ENCODE data around the gene MTIF3. TPM values are rescaled to one million over a fixed set of nuclear protein-coding genes. Genes with fewer than 3 reads are reported as not detected.
A peak's percentile ranks its signal among the peaks of the same experiment; 100 is the strongest.

The MTIF3 gene
- polyA plus RNA-seq (2014; cell fraction: cytosol; rRNA removed), result 31.1 and 33.2 TPM in 2 replicates
- polyA plus RNA-seq (2014; cell fraction: nucleus; rRNA removed), result 22.9 and 34.3 TPM in 2 replicates

- DNase-seq (ENCODE audit: low spot score), result peak; percentile 96
These were observed at the start of gene MTIF3 for GRCh38 chr13:27449936-27450828. MTIF3 (minus strand) TSS chr13:27450564; CDS start chr13:27440448, 10,116 bp downstream.

- DNase-seq (ENCODE audit: low spot score), result no peak
These were observed 47.3 kb upstream of the MTIF3 start for GRCh38 chr13:27497563-27498230.

GRCh38 chr13:27496536-27497273 lies 46.3 kb upstream of the MTIF3 start:
- no peak for DNase-seq (ENCODE audit: low spot score)

- DNase-seq (ENCODE audit: low spot score), result no peak
These were observed 45.6 kb upstream of the MTIF3 start for GRCh38 chr13:27496006-27496405.

- no peak for DNase-seq (ENCODE audit: low spot score)
These were observed 45.2 kb upstream of the MTIF3 start for GRCh38 chr13:27495551-27495950.

GRCh38 chr13:27493981-27494380 lies 43.6 kb upstream of the MTIF3 start:
- no peak for DNase-seq (ENCODE audit: low spot score)

- no peak for DNase-seq (ENCODE audit: low spot score)
These were observed 39.1 kb upstream of the MTIF3 start for GRCh38 chr13:27489456-27489855.

GRCh38 chr13:27487776-27488175 lies 37.4 kb upstream of the MTIF3 start:
- no peak for DNase-seq (ENCODE audit: low spot score)

GRCh38 chr13:27483421-27483820 lies 33.1 kb upstream of the MTIF3 start:
- DNase-seq (ENCODE audit: low spot score), result no peak

GRCh38 chr13:27482983-27483382 lies 32.6 kb upstream of the MTIF3 start:
- DNase-seq (ENCODE audit: low spot score), result no peak

GRCh38 chr13:27481766-27482165 lies 31.4 kb upstream of the MTIF3 start:
- DNase-seq (ENCODE audit: low spot score), result peak; percentile 23

GRCh38 chr13:27476943-27477703 lies 26.8 kb upstream of the MTIF3 start:
- DNase-seq (ENCODE audit: low spot score), result no peak

- no peak for DNase-seq (ENCODE audit: low spot score)
These were observed 24.4 kb upstream of the MTIF3 start for GRCh38 chr13:27474751-27475268.

- no peak for DNase-seq (ENCODE audit: low spot score)
These were observed 22.6 kb upstream of the MTIF3 start for GRCh38 chr13:27472941-27473340.

- no peak for DNase-seq (ENCODE audit: low spot score)
These were observed 22.1 kb upstream of the MTIF3 start for GRCh38 chr13:27472441-27472840.

GRCh38 chr13:27470075-27470820 lies 19.9 kb upstream of the MTIF3 start:
- no peak for DNase-seq (ENCODE audit: low spot score)

GRCh38 chr13:27466513-27466912 lies 16.1 kb upstream of the MTIF3 start:
- no peak for DNase-seq (ENCODE audit: low spot score)

- DNase-seq (ENCODE audit: low spot score), result no peak
These were observed 15.2 kb upstream of the MTIF3 start for GRCh38 chr13:27465611-27466010.

- DNase-seq (ENCODE audit: low spot score), result no peak
These were observed 13.1 kb upstream of the MTIF3 start for GRCh38 chr13:27463500-27463899.

GRCh38 chr13:27461940-27462584 lies 11.7 kb upstream of the MTIF3 start:
- DNase-seq (ENCODE audit: low spot score), result no peak

Measured in SK-N-DZ (cell line).